Activated T-cell treated with anti-CD3 and anti-CD28 coated beads, Interleukin-2, amount 50 U/mL, for 1 hour (primary cell): Measurements from ENCODE around the gene FHOD3.

ENCODE experiments used
- DNase-seq: peaks from one replicate; pipeline ENCODE4 v3.0.0-alpha.2; 2020

Gene FHOD3

DNA sequence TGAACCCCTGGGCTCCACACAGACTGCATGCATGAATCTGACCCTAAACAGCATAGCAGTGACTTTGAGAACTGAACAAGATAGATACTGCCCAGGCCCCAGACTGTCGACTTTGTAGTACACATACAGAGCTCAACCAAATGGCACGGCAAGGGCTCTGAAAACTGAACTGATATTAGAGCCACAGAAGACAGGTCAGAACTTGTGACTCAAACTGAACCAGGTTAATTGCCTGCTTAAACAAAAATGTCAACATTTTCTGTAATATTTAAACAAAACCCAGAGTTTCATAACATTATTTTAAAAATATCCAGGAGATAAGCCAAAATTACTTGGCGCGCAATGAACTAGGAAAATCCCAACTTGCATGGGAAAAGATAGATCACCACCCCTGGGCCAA is 271.0 kb downstream of the FHOD3 start:
- DNase-seq, result no peak

DNA sequence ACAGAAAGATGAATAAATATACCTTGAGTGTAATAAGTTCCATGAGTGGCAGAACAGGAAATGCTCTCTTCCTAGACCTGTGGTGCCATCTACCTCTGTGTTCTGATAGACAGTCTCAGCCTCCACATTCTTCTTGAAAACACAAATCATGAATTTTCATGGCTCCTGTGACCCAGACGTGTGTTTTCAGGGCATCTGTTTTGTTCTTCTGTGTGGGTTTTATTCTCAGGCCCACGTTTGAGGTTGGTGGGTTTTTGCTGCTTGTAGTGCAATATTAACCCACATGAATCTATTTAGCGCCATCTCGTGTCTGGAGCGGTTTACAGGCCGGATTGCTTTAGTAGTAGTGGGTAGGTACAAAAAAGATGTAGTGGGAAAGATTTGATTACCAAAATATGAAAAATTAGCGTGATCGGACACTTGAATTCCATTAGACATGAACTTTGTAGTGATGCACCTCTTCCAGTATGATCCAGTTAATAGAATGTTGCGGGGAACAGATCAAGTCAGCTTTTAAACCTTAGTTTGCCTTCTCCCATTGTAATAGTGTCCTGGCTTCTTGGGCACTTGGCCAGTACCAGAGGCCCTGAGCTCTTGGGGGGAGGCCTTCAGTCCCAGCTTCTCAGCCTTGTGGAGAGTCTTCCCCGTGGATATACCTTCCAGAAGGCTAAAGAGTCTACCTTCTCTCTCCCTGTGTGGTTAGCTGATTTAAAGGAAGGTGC is 274.8 kb downstream of the FHOD3 start:
- DNase-seq, result no peak

DNA sequence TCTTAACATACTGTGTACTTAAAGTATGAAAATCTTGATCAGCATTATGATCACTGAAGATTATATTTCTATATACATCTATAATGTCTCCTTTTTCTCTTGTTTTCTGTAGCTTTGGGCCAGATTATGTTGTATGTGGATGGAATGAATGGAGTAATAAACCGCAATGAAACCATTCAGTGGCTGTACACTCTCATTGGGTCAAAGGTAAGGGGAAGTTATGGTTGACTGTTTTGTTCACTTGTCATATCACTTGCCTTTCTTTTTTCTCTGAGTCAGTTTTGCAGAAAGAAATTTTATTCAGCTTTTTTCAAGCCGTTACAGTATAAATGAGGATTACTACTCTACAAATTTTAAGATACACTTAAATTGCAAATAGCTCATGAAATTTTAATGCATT is 278.8 kb downstream of the FHOD3 start:
- DNase-seq, result no peak

GRCh38 chr18:36578871-36579710 is 281.6 kb downstream of the FHOD3 start:
- no peak for DNase-seq

- no peak for DNase-seq
Observed at GRCh38 chr18:36580266-36580665, 282.8 kb downstream of the FHOD3 start.

GRCh38 chr18:36580874-36581750 is 283.6 kb downstream of the FHOD3 start:
- DNase-seq, result no peak

- no peak for DNase-seq
Observed at GRCh38 chr18:36582988-36583745, 285.7 kb downstream of the FHOD3 start.

DNA sequence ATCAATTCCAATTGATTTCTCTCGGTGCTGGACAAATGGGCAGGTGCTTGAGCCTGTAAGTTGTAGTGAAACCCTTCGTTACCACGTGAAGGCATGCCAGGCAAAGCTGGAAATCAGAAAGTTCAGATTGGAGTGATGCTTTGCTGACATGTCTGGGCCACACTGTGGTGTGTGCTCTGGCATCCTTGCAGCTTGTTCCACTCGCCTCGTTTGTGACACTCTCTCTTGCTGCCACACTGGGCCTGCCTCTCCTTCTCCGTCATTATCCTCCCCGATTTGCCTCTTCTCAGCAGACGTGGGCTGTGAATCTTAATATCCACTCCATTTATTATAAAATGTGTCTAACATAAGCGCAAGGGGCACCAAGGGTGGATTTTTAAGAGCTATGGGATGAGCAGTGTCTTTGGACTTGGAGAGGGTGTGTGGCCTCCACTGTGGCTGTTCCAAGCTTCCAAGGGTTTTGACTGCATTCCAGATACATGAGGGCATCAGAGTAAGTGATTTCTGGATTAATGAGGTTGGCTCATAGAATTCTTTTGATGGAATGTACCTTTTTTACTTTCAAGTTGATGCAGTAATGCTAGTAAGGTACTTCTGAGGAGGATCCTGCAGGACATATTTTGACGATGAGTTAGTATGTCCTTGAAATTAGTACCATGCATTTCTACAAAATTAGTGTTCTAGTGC is 292.5 kb downstream of the FHOD3 start:
- no peak for DNase-seq

DNA sequence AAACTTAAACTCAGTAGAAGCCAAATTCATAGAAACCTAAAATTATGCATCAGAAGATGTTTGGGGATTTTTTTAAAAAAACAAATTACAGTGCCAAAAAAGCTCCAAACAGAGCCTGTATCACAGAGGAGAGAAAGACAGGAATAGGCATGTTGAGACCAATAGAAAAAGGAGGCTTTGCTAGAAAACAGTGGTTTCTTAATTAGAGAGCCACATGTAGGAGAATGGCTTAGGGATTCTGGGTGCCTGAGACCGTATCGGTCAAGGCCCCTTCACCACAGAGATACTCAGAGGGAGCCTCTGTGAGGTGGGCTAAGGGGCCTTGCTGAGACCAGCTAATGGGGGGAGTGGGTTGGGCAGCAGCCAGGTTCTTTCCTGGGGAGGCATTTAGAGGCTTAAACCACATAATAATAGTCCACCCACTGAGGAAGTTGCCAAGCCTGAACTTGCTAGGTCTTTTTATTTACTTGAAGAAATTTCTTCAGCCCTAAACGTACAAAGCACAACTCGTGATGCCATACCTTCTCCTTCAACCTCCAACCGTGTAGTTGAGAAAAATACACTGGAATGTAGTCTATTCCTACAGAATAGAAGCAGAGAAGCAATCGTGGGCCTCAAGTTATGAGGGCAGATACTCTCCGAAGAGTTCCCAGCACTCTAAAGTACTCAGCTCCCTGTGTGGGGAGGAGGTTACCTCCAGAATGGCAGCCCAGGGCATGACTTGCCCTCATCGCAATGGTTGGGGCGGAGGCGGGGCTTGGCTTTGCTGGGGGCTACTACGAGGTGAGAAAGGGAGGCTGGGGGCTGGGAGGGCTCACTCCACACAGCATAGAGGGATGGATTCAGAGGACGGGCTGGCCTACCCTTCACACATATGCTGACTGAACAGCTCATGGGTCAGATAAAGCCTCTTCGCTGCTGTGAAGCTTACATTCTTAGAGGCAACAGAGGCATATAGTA is 293.4 kb downstream of the FHOD3 start:
- no peak for DNase-seq

- no peak for DNase-seq
Observed at GRCh38 chr18:36592282-36592681, 294.8 kb downstream of the FHOD3 start.

GRCh38 chr18:36593001-36593400 is 295.5 kb downstream of the FHOD3 start:
- no peak for DNase-seq

- no peak for DNase-seq
Observed at GRCh38 chr18:36593641-36594040, 296.1 kb downstream of the FHOD3 start.

GRCh38 chr18:36594621-36595020 is 297.1 kb downstream of the FHOD3 start:
- no peak for DNase-seq

GRCh38 chr18:36595046-36595817 is 297.7 kb downstream of the FHOD3 start:
- DNase-seq, result no peak

GRCh38 chr18:36595818-36596215 is 298.3 kb downstream of the FHOD3 start:
- no peak for DNase-seq

GRCh38 chr18:36597636-36598035 is 300.1 kb downstream of the FHOD3 start:
- no peak for DNase-seq

GRCh38 chr18:36600548-36600947 is 303.0 kb downstream of the FHOD3 start:
- no peak for DNase-seq

- no peak for DNase-seq
Observed at GRCh38 chr18:36601316-36601715, 303.8 kb downstream of the FHOD3 start.

DNA sequence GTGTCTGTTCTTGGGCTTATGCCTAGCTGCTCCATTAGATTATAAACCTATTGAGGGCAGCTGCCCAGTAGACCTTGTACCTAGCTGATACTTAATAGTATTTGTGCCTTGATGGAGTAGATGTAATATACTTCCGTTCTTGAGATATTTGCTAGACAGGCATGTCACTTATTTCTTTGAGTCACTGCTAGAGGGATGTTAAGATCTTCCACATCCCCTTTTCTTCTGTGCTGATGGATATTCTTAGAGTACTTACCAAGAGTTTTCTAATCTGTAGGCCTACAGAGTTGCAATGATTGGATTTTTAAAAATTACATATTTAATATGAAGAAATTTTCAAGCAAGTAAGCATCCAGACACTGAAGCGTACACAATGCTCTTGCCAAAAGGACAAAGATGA is 304.6 kb downstream of the FHOD3 start:
- no peak for DNase-seq

DNA sequence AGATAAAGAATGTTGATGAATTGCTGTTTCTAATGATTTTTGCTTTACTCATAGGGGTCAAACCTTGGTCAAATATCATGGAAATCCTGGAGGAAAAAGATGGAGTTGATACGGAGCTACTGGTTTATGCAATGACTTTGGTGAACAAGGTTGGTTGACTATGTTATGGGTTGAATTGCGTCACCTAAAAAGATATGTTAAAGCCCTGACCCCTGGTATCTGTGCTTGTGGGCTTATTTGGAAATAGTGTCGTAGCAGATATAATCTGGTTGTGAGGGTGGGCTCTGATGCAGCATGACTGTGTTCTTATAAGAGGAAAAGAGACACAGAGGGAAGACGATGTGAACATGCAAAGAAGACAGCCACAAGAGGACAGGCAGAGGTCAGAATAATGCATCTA is 305.1 kb downstream of the FHOD3 start:
- DNase-seq, result no peak
